Measurements from ENCODE around the gene REXO5. TPM values are rescaled to one million over a fixed set of nuclear protein-coding genes. Genes with fewer than 3 reads are reported as not detected.

Gene REXO5
- total and polyA plus RNA-seq, 2 of the 13 experiments (the other 11 are each of a cell fraction or from before 2014, with no cell fraction given), result 5.9 to 13.1 TPM

- TF ChIP-seq STAG1 (CRISPR knock-in tag; IDR thresholded peaks at IDR 0.05) (peak; percentile 37), ZNF274 (CRISPR knock-in tag; IDR thresholded peaks at IDR 0.05) (peak; percentile 76), ZNF580 (CRISPR knock-in tag; IDR thresholded peaks at IDR 0.05; ENCODE audit: borderline replicate concordance, low read depth) (peak; percentile 53; the same call in 1 of the 2 replicates), NONO (IDR thresholded peaks at IDR 0.05) (no peak), NONO (CRISPR knock-in tag; conservative IDR thresholded peaks at IDR 0.05) (peak; percentile 59; the same call in 1 of the 2 replicates), CEBPG (CRISPR knock-in tag; IDR thresholded peaks at IDR 0.05) (peak; percentile 16; the same call in 1 of the 2 replicates), ZNF713 (CRISPR knock-in tag; IDR thresholded peaks at IDR 0.05) (no peak), MTA1 (CRISPR knock-in tag; IDR thresholded peaks at IDR 0.05; ENCODE audit: borderline replicate concordance) (peak; percentile 44; the same call in 1 of the 2 replicates), ZNF564 (CRISPR knock-in tag; IDR thresholded peaks at IDR 0.05) (0 out of 2 replicates have a peak, but pooled peaks have one; percentile 45), KMT2B (CRISPR knock-in tag; IDR thresholded peaks at IDR 0.05) (peak; percentile 64; the same call in 1 of the 2 replicates), RXRA (CRISPR knock-in tag; IDR thresholded peaks at IDR 0.05) (peak; percentile 44; the same call in 1 of the 2 replicates), ARNTL (CRISPR knock-in tag; IDR thresholded peaks at IDR 0.05) (no peak), ZNF788 (CRISPR knock-in tag; IDR thresholded peaks at IDR 0.05; ENCODE audit: borderline replicate concordance) (peak; percentile 62; the same call in 1 of the 2 replicates), FOSL2 (CRISPR knock-in tag; IDR thresholded peaks at IDR 0.05) (peak; percentile 7; the same call in 1 of the 2 replicates), ZNF614 (CRISPR knock-in tag; IDR thresholded peaks at IDR 0.05; ENCODE audit: borderline replicate concordance) (0 out of 2 replicates have a peak, but pooled peaks have one; percentile 22), HDAC1 (CRISPR knock-in tag; IDR thresholded peaks at IDR 0.05) (peak; percentile 44; the same call in 1 of the 2 replicates), ZNF557 (CRISPR knock-in tag; IDR thresholded peaks at IDR 0.05) (no peak), ZNF331 (CRISPR knock-in tag; IDR thresholded peaks at IDR 0.05) (peak; percentile 82), MAFK (conservative IDR thresholded peaks at IDR 0.05 in 1 of 2, IDR thresholded peaks at IDR 0.05 in 1 of 2; ENCODE audit: low read length in 2 of 2) (peak in 1 of 2 experiments; percentile 27; a peak in 1 of 4 replicates), TCF7L2 (IDR thresholded peaks at IDR 0.05; ENCODE audit: low read depth, low read length) (no peak), TSC22D2 (CRISPR knock-in tag; IDR thresholded peaks at IDR 0.05; ENCODE audit: borderline replicate concordance) (0 out of 2 replicates have a peak, but pooled peaks have one; percentile 7)
- TF ChIP-seq, protein P1, sequence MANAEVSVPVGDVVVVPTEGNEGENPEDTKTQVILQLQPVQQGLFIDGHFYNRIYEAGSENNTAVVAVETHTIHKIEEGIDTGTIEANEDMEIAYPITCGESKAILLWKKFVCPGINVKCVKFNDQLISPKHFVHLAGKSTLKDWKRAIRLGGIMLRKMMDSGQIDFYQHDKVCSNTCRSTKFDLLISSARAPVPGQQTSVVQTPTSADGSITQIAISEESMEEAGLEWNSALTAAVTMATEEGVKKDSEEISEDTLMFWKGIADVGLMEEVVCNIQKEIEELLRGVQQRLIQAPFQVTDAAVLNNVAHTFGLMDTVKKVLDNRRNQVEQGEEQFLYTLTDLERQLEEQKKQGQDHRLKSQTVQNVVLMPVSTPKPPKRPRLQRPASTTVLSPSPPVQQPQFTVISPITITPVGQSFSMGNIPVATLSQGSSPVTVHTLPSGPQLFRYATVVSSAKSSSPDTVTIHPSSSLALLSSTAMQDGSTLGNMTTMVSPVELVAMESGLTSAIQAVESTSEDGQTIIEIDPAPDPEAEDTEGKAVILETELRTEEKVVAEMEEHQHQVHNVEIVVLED (CRISPR knock-in tag; IDR thresholded peaks at IDR 0.05; ENCODE audit: borderline replicate concordance), result 0 out of 2 replicates have a peak, but pooled peaks have one; percentile 30
- TF ChIP-seq, protein P2, sequence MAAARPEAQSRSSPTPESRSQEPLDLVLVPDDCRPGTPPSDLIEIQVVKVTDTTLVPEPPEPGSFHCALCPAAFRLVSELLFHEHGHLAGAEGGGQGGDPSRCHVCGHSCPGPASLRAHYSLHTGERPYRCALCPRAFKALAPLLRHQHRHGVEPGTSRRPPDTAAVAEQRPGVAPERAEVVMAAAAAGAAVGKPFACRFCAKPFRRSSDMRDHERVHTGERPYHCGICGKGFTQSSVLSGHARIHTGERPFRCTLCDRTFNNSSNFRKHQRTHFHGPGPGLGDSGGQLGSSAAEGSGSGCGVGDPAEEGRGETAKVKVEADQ (CRISPR knock-in tag; IDR thresholded peaks at IDR 0.05; ENCODE audit: borderline replicate concordance), result 0 out of 2 replicates have a peak, but pooled peaks have one; percentile 27
- TF ChIP-seq, protein P3, sequence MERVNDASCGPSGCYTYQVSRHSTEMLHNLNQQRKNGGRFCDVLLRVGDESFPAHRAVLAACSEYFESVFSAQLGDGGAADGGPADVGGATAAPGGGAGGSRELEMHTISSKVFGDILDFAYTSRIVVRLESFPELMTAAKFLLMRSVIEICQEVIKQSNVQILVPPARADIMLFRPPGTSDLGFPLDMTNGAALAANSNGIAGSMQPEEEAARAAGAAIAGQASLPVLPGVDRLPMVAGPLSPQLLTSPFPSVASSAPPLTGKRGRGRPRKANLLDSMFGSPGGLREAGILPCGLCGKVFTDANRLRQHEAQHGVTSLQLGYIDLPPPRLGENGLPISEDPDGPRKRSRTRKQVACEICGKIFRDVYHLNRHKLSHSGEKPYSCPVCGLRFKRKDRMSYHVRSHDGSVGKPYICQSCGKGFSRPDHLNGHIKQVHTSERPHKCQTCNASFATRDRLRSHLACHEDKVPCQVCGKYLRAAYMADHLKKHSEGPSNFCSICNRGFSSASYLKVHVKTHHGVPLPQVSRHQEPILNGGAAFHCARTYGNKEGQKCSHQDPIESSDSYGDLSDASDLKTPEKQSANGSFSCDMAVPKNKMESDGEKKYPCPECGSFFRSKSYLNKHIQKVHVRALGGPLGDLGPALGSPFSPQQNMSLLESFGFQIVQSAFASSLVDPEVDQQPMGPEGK (CRISPR knock-in tag; IDR thresholded peaks at IDR 0.05), result peak; percentile 24; the same call in 1 of the 2 replicates
- TF ChIP-seq, protein P4, sequence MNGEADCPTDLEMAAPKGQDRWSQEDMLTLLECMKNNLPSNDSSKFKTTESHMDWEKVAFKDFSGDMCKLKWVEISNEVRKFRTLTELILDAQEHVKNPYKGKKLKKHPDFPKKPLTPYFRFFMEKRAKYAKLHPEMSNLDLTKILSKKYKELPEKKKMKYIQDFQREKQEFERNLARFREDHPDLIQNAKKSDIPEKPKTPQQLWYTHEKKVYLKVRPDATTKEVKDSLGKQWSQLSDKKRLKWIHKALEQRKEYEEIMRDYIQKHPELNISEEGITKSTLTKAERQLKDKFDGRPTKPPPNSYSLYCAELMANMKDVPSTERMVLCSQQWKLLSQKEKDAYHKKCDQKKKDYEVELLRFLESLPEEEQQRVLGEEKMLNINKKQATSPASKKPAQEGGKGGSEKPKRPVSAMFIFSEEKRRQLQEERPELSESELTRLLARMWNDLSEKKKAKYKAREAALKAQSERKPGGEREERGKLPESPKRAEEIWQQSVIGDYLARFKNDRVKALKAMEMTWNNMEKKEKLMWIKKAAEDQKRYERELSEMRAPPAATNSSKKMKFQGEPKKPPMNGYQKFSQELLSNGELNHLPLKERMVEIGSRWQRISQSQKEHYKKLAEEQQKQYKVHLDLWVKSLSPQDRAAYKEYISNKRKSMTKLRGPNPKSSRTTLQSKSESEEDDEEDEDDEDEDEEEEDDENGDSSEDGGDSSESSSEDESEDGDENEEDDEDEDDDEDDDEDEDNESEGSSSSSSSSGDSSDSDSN (CRISPR knock-in tag; IDR thresholded peaks at IDR 0.05), result peak; percentile 72
Observed at GRCh38 chr16:20868890-20869289, 62.6 kb downstream of the REXO5 start (continued).

All from HepG2 (cell line).